Measurements from ENCODE around the gene STAT3.

- no peak for TF ChIP-seq EP300 (IDR thresholded peaks at IDR 0.05; ENCODE audit: borderline replicate concordance)
- TF ChIP-seq TEAD4 (IDR thresholded peaks at IDR 0.05): no peak
- TF ChIP-seq CREB1 (IDR thresholded peaks at IDR 0.05; ENCODE audit: low read depth): no peak
- TF ChIP-seq, protein P1, sequence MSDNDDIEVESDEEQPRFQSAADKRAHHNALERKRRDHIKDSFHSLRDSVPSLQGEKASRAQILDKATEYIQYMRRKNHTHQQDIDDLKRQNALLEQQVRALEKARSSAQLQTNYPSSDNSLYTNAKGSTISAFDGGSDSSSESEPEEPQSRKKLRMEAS (IDR thresholded peaks at IDR 0.05): no peak
- no peak for TF ChIP-seq TCF12 (IDR thresholded peaks at IDR 0.05; ENCODE audit: low read depth)
- TF ChIP-seq REST (IDR thresholded peaks at IDR 0.05; ENCODE audit: low read depth): no peak
- no peak for TF ChIP-seq TAF1 (IDR thresholded peaks at IDR 0.05; ENCODE audit: low read depth)
- no peak for TF ChIP-seq CEBPB (IDR thresholded peaks at IDR 0.05)
- no peak for TF ChIP-seq YY1 (IDR thresholded peaks at IDR 0.05; ENCODE audit: low read depth)
Observed at GRCh38 chr17:42284566-42284965, 103.7 kb downstream of the STAT3 start.

Data from Ishikawa (cell line).